22Rv1 (cell line): ENCODE results near the gene MTERF4.

Experiments used
- CTCF ChIP-seq: fragments of 450-650 bp; IDR thresholded peaks from 2 replicates; pipeline ENCODE4 v1.5.1; 2017; ENCODE audit warnings: mild to moderate bottlenecking
- ZFX ChIP-seq: fragments of 450-650 bp; IDR thresholded peaks from 2 replicates; pipeline ENCODE4 v1.6.1; 2017; ENCODE audit warnings: antibody characterized with exemption, borderline replicate concordance

GRCh38 chr2:241095594-241096290 lies 6.3 kb downstream of the MTERF4 start:
- TF ChIP-seq CTCF (no peak), ZFX (no peak)
